Cardiac fibroblast (primary cell): ENCODE results near the gene SCT.

Experiments used
- DNase-seq, 2 donors: peaks; one replicate each; pipeline versions ENCODE4 v3.0.0 to v3.0.0-alpha.2; 2010; ENCODE audit warnings: low read depth in 2 of 2
- H3K4me3 ChIP-seq, 2 donors: replicated peaks in 1 of 2; 1 replicate in 1 of 2; 2 replicates in 1 of 2; pipeline ENCODE4 v1.5.1; 2011; ENCODE audit warnings: low read depth in 2 of 2, low read length in 2 of 2, mild to moderate bottlenecking in 2 of 2, moderate library complexity in 1 of 2
- CTCF ChIP-seq: IDR thresholded peaks from one replicate; pipeline ENCODE4 v1.5.1; 2011; ENCODE audit warnings: low read depth, mild to moderate bottlenecking, low read length, inconsistent platforms

Gene SCT

GRCh38 chr11:626475-627307 lies at the start of gene SCT:
Gene SCT (minus strand): TSS chr11:627181. CDS start chr11:627143, 38 bp downstream.
- no peak within 1 kb of the TSS for H3K4me3 ChIP-seq
- DNase-seq = no peak
- no peak for TF ChIP-seq CTCF

GRCh38 chr11:674406-674805 lies 47.4 kb upstream of the SCT start:
- TF ChIP-seq CTCF = no peak
- DNase-seq = no peak
- no peak overlapping the region for H3K4me3 ChIP-seq

- DNase-seq = no peak
- no peak overlapping the region for H3K4me3 ChIP-seq
- TF ChIP-seq CTCF = no peak
Observed at GRCh38 chr11:673866-674265, 46.9 kb upstream of the SCT start.

GRCh38 chr11:665704-666281 lies 38.8 kb upstream of the SCT start:
- no peak for TF ChIP-seq CTCF
- DNase-seq = peak; percentile 40 to 43
- H3K4me3 ChIP-seq = no peak overlapping the region

- TF ChIP-seq CTCF = no peak
- H3K4me3 ChIP-seq = no peak overlapping the region
- peak in 1 of 2 donors; percentile 28 for DNase-seq
Observed at GRCh38 chr11:665062-665703, 38.2 kb upstream of the SCT start.

GRCh38 chr11:662689-663274 lies 35.8 kb upstream of the SCT start:
- TF ChIP-seq CTCF = peak; percentile 77
- DNase-seq = peak; percentile 68 to 74
- no peak overlapping the region for H3K4me3 ChIP-seq
